Body of pancreas (tissue), 4 donors: Measurements from ENCODE around the gene EXD3.

Experiments used
- CTCF ChIP-seq, 7 experiments: fragments of 450-650 bp in 4 of 7; fragments of 200-600 bp in 3 of 7; sonication (generic) in 3 of 7; IDR thresholded peaks; one replicate each; pipeline ENCODE4 v1.5.1; 2016 to 2019; ENCODE audit warnings: antibody characterized with exemption in 7 of 7
- POLR2A ChIP-seq, 3 donors: fragments of 450-650 bp; IDR thresholded peaks; one replicate each; pipeline ENCODE4 v1.6.1; 2016; ENCODE audit warnings: antibody characterized with exemption in 3 of 3, mild to moderate bottlenecking in 2 of 3

- no peak for TF ChIP-seq CTCF (IDR thresholded peaks at IDR 0.05)
- TF ChIP-seq POLR2A (IDR thresholded peaks at IDR 0.05), result no peak
Observed at GRCh38 chr9:137275588-137276472, 147.1 kb downstream of the EXD3 start.
